AG08395 (cell line): ENCODE data around the gene FAM163B.
"Not testable (repeated sequence)": the region's sequence is repeated elsewhere in the genome, so short reads cannot be mapped to it uniquely, and the experiment has no call there.

Experiments
- DNase-seq: peaks from one replicate; pipeline ENCODE4 v3.0.0; 2012; ENCODE audit warnings: mixed read lengths, low spot score

FAM163B gene

DNA sequence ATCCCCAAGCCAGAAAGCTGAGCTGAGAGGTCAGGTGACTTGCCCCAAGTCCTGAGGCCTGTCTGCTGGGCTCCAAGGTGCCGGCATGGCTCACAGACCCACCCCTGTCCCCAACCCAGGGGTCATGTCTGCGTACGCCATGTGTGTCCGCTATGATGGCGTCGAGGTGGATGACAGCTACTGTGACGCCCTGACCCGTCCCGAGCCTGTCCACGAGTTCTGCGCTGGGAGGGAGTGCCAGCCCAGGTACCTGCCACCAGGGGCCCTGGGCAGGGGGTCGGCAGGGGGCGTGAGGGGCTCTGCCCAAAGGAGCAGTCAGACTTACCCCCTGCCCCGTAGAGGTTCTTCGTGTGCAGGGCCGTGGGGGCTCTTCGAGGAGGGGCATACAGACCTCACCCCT lies 42.4 kb downstream of the FAM163B start:
- DNase-seq = no peak

DNA sequence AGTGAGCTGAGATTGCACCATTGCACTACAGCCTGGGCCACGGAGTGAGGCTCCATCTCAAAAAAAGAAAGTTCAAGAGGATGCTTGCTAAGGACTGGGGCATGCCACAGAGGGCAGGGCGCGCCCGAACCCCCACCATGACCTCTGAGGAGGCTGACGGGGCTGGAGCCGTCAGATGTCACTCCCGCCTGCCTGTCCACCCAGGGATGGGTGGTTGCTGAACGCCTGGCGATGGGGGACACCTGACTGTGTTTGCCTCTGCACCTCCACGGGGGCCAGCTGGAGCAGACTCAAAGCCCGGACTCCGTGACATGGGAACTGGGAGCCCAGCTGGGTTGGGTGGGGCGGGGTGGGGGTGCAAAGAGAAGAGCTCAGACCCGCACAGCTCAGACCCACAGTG lies 42.8 kb downstream of the FAM163B start:
- no peak for DNase-seq

GRCh38 chr9:133564451-133565116 lies 44.6 kb downstream of the FAM163B start:
- DNase-seq = no peak

DNA sequence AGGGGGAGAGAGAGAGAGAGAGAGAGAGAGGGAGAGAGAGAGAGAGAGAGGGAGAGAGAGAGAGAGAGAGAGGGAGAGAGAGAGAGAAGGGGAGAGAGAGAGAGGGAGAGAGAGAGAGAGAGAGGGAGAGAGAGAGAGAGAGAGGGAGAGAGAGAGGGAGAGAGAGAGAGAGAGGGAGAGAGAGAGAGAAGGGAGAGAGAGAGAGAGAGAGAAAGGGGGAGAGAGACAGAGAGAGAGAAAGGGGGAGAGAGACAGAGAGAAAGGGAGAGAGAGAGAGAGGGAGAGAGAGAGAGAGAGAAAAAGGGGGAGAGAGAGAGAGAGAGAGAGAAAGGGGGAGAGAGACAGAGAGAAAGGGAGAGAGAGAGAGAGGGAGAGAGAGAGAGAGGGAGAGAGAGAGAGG lies 45.4 kb downstream of the FAM163B start:
- not testable (repeated sequence) for DNase-seq

DNA sequence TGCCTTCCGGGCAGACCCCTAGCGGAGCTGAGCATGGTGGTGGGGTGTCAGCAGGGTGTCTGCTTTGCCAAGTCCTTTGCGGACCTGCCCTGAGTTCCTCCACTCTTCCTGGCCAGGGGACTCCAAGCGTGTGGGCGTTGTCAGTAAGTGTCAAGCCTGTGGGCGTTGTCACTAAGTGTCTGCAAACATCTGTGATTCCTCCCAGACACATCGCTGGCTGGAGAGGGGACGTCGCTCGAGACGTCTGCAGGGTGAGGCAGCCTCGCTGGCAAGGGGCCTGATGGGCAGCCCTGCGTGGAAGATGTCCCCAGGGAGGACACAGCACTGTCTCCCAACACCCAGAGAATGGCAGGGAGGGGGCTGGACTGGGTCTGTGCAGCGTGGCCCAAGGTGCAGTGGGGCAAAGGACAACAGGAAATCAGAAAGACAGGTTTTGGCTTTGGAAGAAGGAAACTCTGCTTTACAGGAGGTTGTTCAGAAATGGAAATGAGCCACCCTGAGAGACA lies 45.8 kb downstream of the FAM163B start:
- peak; percentile 36 for DNase-seq

DNA sequence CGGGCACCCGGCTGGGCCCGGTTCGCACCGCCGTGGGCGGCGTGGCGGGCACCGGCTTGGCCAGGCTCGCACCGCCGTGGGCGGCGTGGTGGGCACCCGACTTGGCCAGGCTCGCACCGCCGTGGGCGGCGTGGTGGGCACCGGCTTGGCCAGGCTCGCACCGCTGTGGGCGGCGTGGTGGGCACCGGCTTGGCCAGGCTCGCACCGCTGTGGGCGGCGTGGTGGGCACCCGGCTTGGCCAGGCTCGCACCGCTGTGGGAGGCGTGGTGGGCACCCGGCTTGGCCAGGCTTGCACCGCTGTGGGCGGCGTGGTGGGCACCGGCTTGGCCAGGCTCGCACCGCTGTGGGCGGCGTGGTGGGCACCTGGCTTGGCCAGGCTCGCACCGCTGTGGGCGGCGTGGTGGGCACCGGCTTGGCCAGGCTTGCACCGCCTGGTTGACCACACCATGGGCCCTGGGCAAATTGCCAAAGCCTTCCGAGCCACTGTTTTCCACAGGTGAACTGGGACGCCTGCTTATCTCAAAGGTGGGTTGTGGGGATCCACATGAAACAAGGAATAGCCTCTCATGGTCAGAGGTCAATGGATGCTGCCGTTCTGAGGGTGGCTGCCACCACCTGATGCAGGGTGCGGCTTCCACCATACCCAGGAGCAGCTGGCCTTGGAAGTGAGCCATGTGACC lies 46.4 kb downstream of the FAM163B start:
- no peak for DNase-seq

GRCh38 chr9:133561976-133562554 lies 47.1 kb downstream of the FAM163B start:
- no peak for DNase-seq

GRCh38 chr9:133560944-133561343 lies 48.2 kb downstream of the FAM163B start:
- no peak for DNase-seq

DNA sequence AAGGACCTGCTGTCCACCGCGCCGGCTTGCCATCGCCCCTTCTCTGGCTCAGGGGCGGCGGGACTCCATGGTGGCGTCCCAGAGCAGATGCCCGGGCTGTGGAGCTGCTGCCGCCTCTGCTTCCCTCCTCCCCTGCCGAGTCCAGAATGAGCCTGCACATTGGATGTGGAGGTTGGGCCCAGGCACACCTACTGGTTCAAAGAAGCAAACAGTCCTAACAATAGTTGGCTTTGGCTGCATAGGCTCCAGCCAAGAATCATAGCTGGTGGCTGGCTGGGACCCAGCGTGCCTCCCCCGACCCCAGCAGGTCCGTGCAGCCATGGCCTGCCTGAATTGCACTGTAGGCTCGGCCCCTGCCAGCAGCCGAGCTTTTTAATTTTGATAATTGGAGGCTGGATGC lies 48.9 kb downstream of the FAM163B start:
- DNase-seq = no peak

DNA sequence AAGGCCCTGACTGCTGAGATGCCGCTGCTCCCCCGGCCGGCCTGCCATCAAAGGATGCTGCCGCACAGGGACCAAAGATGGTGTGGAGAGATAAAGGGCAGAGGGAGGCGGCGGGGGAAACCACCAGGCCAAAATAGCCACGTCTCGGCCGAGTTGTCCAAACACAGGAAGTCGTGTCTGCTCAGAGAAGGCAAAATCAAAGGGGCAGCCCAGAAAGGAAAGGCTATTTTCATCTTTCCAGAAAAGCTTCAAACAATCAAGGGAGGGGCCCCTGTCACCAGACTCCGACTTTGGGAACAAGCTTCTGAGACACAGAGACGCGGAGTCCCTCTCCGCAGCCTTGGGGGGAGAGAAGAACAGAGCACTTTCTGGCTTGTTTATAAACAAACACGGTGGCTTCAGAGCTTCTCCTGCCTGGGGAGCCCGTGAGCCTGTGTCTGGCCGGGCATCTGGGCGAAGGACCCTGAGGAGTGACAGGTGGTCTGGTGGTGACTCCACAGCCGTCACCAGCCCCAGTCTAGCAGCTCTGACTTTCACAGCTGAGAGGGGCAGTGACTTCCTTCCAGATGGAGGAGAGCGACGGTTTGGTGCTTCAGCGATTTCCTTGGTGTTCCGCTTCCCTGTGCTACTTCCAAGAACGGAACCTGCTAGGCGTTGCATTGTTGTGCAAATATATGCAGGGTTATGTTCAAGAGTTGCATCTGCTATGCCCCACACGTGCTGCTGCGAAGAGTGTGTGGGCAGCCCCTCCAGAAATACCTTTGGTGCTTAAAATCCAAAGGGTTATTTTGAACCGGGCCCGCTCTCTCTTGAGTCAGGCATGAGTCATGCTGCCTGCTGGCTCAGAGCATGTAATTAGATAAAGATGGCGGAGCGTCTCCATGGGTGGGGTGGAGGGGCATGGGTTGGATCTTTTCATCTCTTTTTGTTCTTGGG lies 50.7 kb downstream of the FAM163B start:
- peak; percentile 92 for DNase-seq

DNA sequence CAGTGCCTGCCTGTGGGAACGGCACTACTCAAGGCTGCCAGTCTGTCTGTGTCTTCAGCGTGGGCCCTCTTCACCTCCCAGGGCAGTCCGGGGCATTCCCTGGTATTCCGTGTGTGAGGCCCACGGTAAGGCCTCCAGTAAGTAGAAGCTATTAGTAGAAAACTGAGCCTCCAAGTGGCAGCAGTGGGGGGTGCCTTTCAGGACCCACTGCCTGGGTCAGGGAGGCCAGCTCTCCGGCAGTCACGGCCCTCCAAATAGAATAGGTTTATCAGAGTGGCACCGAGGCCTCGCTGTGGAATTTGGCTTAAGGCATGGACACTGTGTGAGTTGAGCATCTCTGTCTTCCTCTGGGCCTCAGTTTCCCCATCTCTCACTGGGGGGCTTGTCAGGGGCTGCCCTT lies 51.6 kb downstream of the FAM163B start:
- DNase-seq = no peak

GRCh38 chr9:133556354-133556753 lies 52.8 kb downstream of the FAM163B start:
- no peak for DNase-seq

GRCh38 chr9:133554729-133555128 lies 54.5 kb downstream of the FAM163B start:
- DNase-seq = no peak

DNA sequence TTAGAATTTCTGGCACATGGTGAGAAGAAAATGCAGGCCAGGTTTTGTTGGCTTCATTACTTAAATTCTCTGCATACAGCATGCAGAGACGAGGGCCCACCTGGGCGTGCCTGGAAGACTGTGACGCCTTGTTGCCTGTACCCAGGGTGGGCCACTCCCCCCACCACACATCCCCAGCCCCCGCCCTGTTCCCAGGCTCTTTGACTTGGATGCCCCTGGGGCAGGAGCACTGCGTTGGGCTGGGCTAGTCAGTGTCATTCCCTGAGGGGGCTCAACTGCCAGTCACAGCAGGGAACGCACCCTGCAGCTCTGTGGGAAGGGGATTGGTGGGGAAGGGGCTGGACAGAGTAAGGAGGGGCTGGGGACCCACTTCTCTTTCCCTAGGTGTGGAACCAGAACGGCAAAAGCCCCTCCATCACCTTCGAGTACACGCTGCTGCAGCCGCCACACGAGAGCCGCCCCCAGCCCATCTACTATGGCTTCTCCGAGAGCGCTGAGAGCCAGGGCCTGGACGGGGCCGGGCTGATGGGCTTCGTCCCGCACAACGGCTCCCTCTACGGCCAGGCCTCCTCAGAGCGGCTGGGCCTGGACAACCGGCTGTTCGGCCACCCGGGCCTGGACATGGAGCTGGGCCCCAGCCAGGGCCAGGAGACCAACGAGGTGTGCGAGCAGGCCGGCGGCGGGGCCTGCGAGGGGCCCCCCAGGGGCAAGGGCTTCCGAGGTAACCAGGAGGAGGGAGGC lies 55.0 kb downstream of the FAM163B start:
- DNase-seq = no peak

- no peak for DNase-seq
Observed at GRCh38 chr9:133553123-133553522, 56.1 kb downstream of the FAM163B start.

- no peak for DNase-seq
Observed at GRCh38 chr9:133552236-133552635, 57.0 kb downstream of the FAM163B start.

GRCh38 chr9:133551446-133551845 lies 57.7 kb downstream of the FAM163B start:
- no peak for DNase-seq

GRCh38 chr9:133547116-133547515 lies 62.1 kb downstream of the FAM163B start:
- DNase-seq = no peak

DNA sequence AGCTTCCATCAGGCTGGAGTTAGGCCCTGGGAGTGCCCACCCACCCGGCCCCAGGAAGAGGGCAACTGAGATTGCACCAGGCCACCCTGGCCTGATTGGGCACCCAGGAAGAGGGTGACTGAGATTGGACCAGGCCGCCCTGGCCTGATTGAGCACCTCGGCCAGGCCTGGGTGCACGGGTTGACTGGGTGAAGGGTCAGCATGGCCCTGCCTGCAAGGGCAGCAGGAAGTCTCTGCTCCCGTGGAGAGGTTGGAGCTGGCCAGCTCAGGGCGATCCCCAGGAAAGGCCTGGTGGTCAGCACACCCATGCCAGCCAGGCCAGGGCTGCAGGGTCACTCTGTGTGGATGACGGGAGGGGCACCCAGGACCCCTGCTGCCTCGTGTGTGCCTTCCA lies 62.9 kb downstream of the FAM163B start:
- DNase-seq = no peak

DNA sequence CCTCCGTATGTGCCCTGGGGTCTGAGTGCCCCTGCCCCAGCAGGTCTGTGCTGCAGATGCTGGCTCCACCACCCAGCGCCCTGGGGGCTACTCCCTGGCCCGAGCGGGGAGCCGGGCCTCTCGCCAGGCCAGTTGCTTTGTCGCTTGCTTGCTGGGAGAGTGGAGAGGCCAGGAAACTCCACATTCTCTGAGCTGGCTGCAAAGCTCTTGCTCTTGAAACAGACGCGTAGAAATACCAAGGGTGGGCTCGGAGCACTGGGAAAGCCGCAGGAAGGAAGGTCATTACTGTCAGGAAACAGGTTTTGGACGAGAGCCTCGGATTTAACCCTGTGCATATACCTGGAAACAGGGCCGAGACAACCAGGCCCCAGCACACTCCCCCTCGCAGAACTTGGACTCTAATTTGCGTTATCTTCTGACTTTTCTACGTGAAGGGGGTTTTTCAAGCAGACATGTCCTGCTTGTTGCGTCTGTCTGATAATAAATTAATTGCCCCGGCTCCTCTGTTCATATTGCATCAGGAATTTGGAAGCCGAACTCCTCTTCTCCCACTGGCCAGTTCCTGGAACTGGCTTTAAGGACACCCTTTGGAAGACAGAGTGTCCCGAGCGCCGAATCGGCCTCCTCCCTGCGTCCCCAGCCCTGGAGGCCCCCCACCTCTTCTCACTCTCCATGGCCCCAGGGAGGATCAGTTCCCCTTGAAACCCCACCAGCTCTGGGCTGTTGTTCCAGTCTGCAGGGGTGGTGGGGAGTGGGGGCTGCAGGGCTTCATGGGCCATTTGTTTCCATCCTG lies 63.5 kb downstream of the FAM163B start:
- DNase-seq = no peak
